Immature natural killer cell (primary cell): ENCODE measurements around the gene COL23A1. TPM values are rescaled to one million over a fixed set of nuclear protein-coding genes. Genes with fewer than 3 reads are reported as not detected.
"Not testable (repeated sequence)": the region's sequence is repeated elsewhere in the genome, so short reads cannot be mapped to it uniquely, and the experiment has no call there.

Source experiments
- DNase-seq, 3 donors: peaks; one replicate each; pipeline ENCODE4 v3.0.0; 2022; ENCODE audit warnings: mixed read lengths in 1 of 3
- H3K27ac Mint-ChIP-seq, 6 donors: one replicate each; pipeline ENCODE4 v1.8.0; 2020; ENCODE audit warnings: mixed read lengths in 6 of 6, mild to moderate bottlenecking in 5 of 6, inconsistent platforms in 4 of 6, moderate library complexity in 3 of 6
- H3K27me3 Mint-ChIP-seq, 3 donors: one replicate each; pipeline ENCODE4 v1.8.0; 2020 to 2021; ENCODE audit warnings: low read depth in 3 of 3, mild to moderate bottlenecking in 3 of 3, mixed read lengths in 3 of 3, moderate library complexity in 3 of 3, inconsistent platforms in 1 of 3
- H3K36me3 Mint-ChIP-seq, 3 donors: one replicate each; pipeline ENCODE4 v1.8.0; 2020; ENCODE audit warnings: mixed read lengths in 3 of 3, inconsistent platforms in 2 of 3, mild to moderate bottlenecking in 2 of 3
- H3K4me1 Mint-ChIP-seq, 2 donors: one replicate each; pipeline ENCODE4 v1.8.0; 2020; ENCODE audit warnings: inconsistent platforms in 2 of 2, mild to moderate bottlenecking in 2 of 2, mixed read lengths in 2 of 2, moderate library complexity in 1 of 2
- H3K4me3 Mint-ChIP-seq, 5 donors: one replicate each; pipeline ENCODE4 v1.8.0; 2020; ENCODE audit warnings: mild to moderate bottlenecking in 5 of 5, mixed read lengths in 5 of 5, inconsistent platforms in 3 of 5, moderate library complexity in 3 of 5
- H3K9me3 Mint-ChIP-seq, 6 donors: one replicate each; pipeline ENCODE4 v1.8.0; 2020; ENCODE audit warnings: mild to moderate bottlenecking in 6 of 6, mixed read lengths in 6 of 6, inconsistent platforms in 4 of 6, moderate library complexity in 3 of 6
- polyA plus RNA-seq, 3 donors: library from polyadenylated mRNA; unstranded; fragments of 300-500 nt; fragmentation: Illumina TruSeq; gene quantifications; one replicate each; pipeline ENCODE4 v1.2.3, GENCODE V29; 2021

The COL23A1 gene
- polyA plus RNA-seq, 3 donors from 2014 or later: 0.40 to 0.78 TPM; not detected in 1

GRCh38 chr5:178489271-178489976 is 100.8 kb downstream of the COL23A1 start:
- no peaks in the 10 kb centered on the region for H3K4me1 Mint-ChIP-seq
- no peaks in the 10 kb centered on the region for H3K36me3 Mint-ChIP-seq
- no peak overlapping the region for H3K4me3 Mint-ChIP-seq
- DNase-seq: no peak
- peaks cover 0 to 8% (median 5%) of the 10 kb centered on the region in 3 donors for H3K27me3 Mint-ChIP-seq
- no peak overlapping the region for H3K27ac Mint-ChIP-seq
- no peaks in the 10 kb centered on the region for H3K9me3 Mint-ChIP-seq

- no peak overlapping the region for H3K27ac Mint-ChIP-seq
These were observed 101.5 kb downstream of the COL23A1 start for GRCh38 chr5:178488696-178489095.

GRCh38 chr5:178487911-178488600 is 102.1 kb downstream of the COL23A1 start:
- no peaks in the 10 kb centered on the region for H3K36me3 Mint-ChIP-seq
- no peak for DNase-seq
- H3K27ac Mint-ChIP-seq: no peak overlapping the region
- H3K4me1 Mint-ChIP-seq: peaks cover 0 to 2% of the 10 kb centered on the region in 2 donors
- no peaks in the 10 kb centered on the region for H3K9me3 Mint-ChIP-seq
- H3K4me3 Mint-ChIP-seq: no peak overlapping the region
- H3K27me3 Mint-ChIP-seq: peaks cover 0 to 5% (median 4%) of the 10 kb centered on the region in 3 donors

More at GRCh38 chr5:178488696-178489095, 101.5 kb downstream of the COL23A1 start:
- Mint-ChIP-seq H3K36me3 (no peaks in the 10 kb centered on the region), H3K9me3 (no peaks in the 10 kb centered on the region), H3K27me3 (peaks cover 0 to 5% (median 2%) of the 10 kb centered on the region in 3 donors), H3K4me3 (no peak overlapping the region), H3K4me1 (no peaks in the 10 kb centered on the region)
- DNase-seq: no peak

- H3K27ac Mint-ChIP-seq, H3K4me3 Mint-ChIP-seq, H3K4me1 Mint-ChIP-seq, DNase-seq, H3K36me3 Mint-ChIP-seq, H3K9me3 Mint-ChIP-seq, H3K27me3 Mint-ChIP-seq: not testable (repeated sequence)
These were observed 103.2 kb downstream of the COL23A1 start for GRCh38 chr5:178486878-178487512.

- H3K4me3 Mint-ChIP-seq: no peak overlapping the region
- H3K27ac Mint-ChIP-seq: no peak overlapping the region
- H3K4me1 Mint-ChIP-seq: peaks cover 0 to 2% of the 10 kb centered on the region in 2 donors
- no peak for DNase-seq
- H3K36me3 Mint-ChIP-seq: no peaks in the 10 kb centered on the region
- H3K27me3 Mint-ChIP-seq: peaks cover 2 to 4% (median 3%) of the 10 kb centered on the region in 3 donors
- no peaks in the 10 kb centered on the region for H3K9me3 Mint-ChIP-seq
These were observed 104.0 kb downstream of the COL23A1 start for GRCh38 chr5:178486239-178486641.

- Mint-ChIP-seq H3K36me3 (no peaks in the 10 kb centered on the region), H3K9me3 (no peaks in the 10 kb centered on the region), H3K27ac (no peak overlapping the region), H3K27me3 (peaks cover 0 to 7% (median 2%) of the 10 kb centered on the region in 3 donors), H3K4me3 (no peak overlapping the region), H3K4me1 (peaks cover 0 to 2% of the 10 kb centered on the region in 2 donors)
- no peak for DNase-seq
These were observed 106.6 kb downstream of the COL23A1 start for GRCh38 chr5:178483620-178484019.

- Mint-ChIP-seq H3K36me3 (no peaks in the 10 kb centered on the region), H3K9me3 (no peaks in the 10 kb centered on the region), H3K4me1 (peaks cover 0 to 2% of the 10 kb centered on the region in 2 donors), H3K27me3 (peaks cover 0 to 12% (median 2%) of the 10 kb centered on the region in 3 donors), H3K4me3 (no peak overlapping the region), H3K27ac (no peak overlapping the region)
- DNase-seq: no peak
These were observed 110.9 kb downstream of the COL23A1 start for GRCh38 chr5:178479261-178479660.

- Mint-ChIP-seq H3K9me3 (no peaks in the 10 kb centered on the region), H3K27ac (no peak overlapping the region), H3K36me3 (no peaks in the 10 kb centered on the region), H3K4me3 (no peak overlapping the region), H3K27me3 (peaks cover 0 to 12% (median 4%) of the 10 kb centered on the region in 3 donors), H3K4me1 (peaks cover 0 to 5% of the 10 kb centered on the region in 2 donors)
- DNase-seq: no peak
These were observed 111.8 kb downstream of the COL23A1 start for GRCh38 chr5:178478370-178478769.

- peaks cover 0 to 9% (median 2%) of the 10 kb centered on the region in 3 donors for H3K27me3 Mint-ChIP-seq
- DNase-seq: no peak
- no peak overlapping the region for H3K4me3 Mint-ChIP-seq
- peaks cover 0 to 5% of the 10 kb centered on the region in 2 donors for H3K4me1 Mint-ChIP-seq
- H3K9me3 Mint-ChIP-seq: no peaks in the 10 kb centered on the region
- no peak overlapping the region for H3K27ac Mint-ChIP-seq
- H3K36me3 Mint-ChIP-seq: no peaks in the 10 kb centered on the region
These were observed 112.4 kb downstream of the COL23A1 start for GRCh38 chr5:178477802-178478201.

- Mint-ChIP-seq H3K27me3 (peaks cover 0 to 9% (median 1%) of the 10 kb centered on the region in 3 donors), H3K27ac (no peak overlapping the region), H3K4me1 (peaks cover 0 to 5% of the 10 kb centered on the region in 2 donors), H3K9me3 (no peaks in the 10 kb centered on the region), H3K36me3 (no peaks in the 10 kb centered on the region), H3K4me3 (no peak overlapping the region)
- no peak for DNase-seq
These were observed 113.0 kb downstream of the COL23A1 start for GRCh38 chr5:178476972-178477754.

- peaks cover 0 to 9% (median 1%) of the 10 kb centered on the region in 3 donors for H3K27me3 Mint-ChIP-seq
- no peak for DNase-seq
- H3K36me3 Mint-ChIP-seq: no peaks in the 10 kb centered on the region
- H3K27ac Mint-ChIP-seq: no peak overlapping the region
- H3K9me3 Mint-ChIP-seq: no peaks in the 10 kb centered on the region
- H3K4me3 Mint-ChIP-seq: no peak overlapping the region
- peaks cover 0 to 5% of the 10 kb centered on the region in 2 donors for H3K4me1 Mint-ChIP-seq
These were observed 113.7 kb downstream of the COL23A1 start for GRCh38 chr5:178476531-178476930.

GRCh38 chr5:178475422-178475821 is 114.8 kb downstream of the COL23A1 start:
- Mint-ChIP-seq H3K4me3 (no peak overlapping the region), H3K27me3 (peaks cover 0 to 9% (median 1%) of the 10 kb centered on the region in 3 donors), H3K9me3 (no peaks in the 10 kb centered on the region), H3K36me3 (no peaks in the 10 kb centered on the region), H3K4me1 (peaks cover 0 to 5% of the 10 kb centered on the region in 2 donors), H3K27ac (no peak overlapping the region)
- DNase-seq: no peak

- peaks cover 0 to 9% (median 1%) of the 10 kb centered on the region in 3 donors for H3K27me3 Mint-ChIP-seq
- no peaks in the 10 kb centered on the region for H3K9me3 Mint-ChIP-seq
- no peak overlapping the region for H3K4me3 Mint-ChIP-seq
- no peaks in the 10 kb centered on the region for H3K36me3 Mint-ChIP-seq
- no peak for DNase-seq
- H3K27ac Mint-ChIP-seq: no peak overlapping the region
- peaks cover 0 to 5% of the 10 kb centered on the region in 2 donors for H3K4me1 Mint-ChIP-seq
These were observed 115.5 kb downstream of the COL23A1 start for GRCh38 chr5:178474562-178475184.
